SK-N-SH treated with all-trans-retinoic acid at 6 μM for 48 hours (cell line): ENCODE measurements around the gene NOS3.

ENCODE experiments used
- ARNTL ChIP-seq: fragments of 450-650 bp; formaldehyde crosslinking; IDR thresholded peaks from 2 replicates; pipeline ENCODE4 v1.5.0; 2020; ENCODE audit warnings: low read depth, mild to moderate bottlenecking, moderate library complexity, borderline replicate concordance
- ESRRG ChIP-seq: fragments of 250-450 bp; sonication (Bioruptor Pico); IDR thresholded peaks from 2 replicates; pipeline ENCODE4 v1.6.1; 2021; ENCODE audit warnings: mild to moderate bottlenecking
- PATZ1 ChIP-seq: fragments of 250-450 bp; sonication (Bioruptor Pico); IDR thresholded peaks from 2 replicates; pipeline ENCODE4 v1.8.0; 2020; ENCODE audit warnings: mild to moderate bottlenecking, moderate library complexity, borderline replicate concordance
- RARB ChIP-seq: fragments of 250-450 bp; sonication (Bioruptor Pico); IDR thresholded peaks from 2 replicates; pipeline ENCODE4 v1.8.0; 2021; ENCODE audit warnings: mild to moderate bottlenecking, moderate library complexity
- ZFP30 ChIP-seq: fragments of 450-650 bp; formaldehyde crosslinking; IDR thresholded peaks from 2 replicates; pipeline ENCODE4 v1.5.0; 2022; ENCODE audit warnings: mild to moderate bottlenecking, moderate library complexity
- ZNF70 ChIP-seq: fragments of 450-650 bp; formaldehyde crosslinking; IDR thresholded peaks from 2 replicates; pipeline ENCODE4 v1.5.0; 2020; ENCODE audit warnings: mild to moderate bottlenecking, moderate library complexity

GRCh38 chr7:150949971-150950491 lies 40.8 kb upstream of the NOS3 start:
- TF ChIP-seq PATZ1 (no peak), ZNF70 (CRISPR knock-in tag) (no peak), RARB (CRISPR knock-in tag) (no peak), ZFP30 (CRISPR knock-in tag) (no peak), ARNTL (CRISPR knock-in tag) (no peak), ESRRG (no peak)
